LoVo (cell line): ENCODE data around the gene ABCA6.
"Not testable (repeated sequence)": the region's sequence is repeated elsewhere in the genome, so short reads cannot be mapped to it uniquely, and the experiment has no call there.

Source experiments
- DNase-seq: peaks from one replicate; pipeline ENCODE4 v3.0.0-alpha.2; 2016; ENCODE audit warnings: low spot score

The ABCA6 gene

GRCh38 chr17:69071233-69071586 is 70.5 kb downstream of the ABCA6 start:
- not testable (repeated sequence) for DNase-seq

- not testable (repeated sequence) for DNase-seq
These were observed 71.1 kb downstream of the ABCA6 start for GRCh38 chr17:69070378-69071232.

GRCh38 chr17:69069226-69069750 is 72.4 kb downstream of the ABCA6 start:
- no peak for DNase-seq

- no peak for DNase-seq
These were observed 74.2 kb downstream of the ABCA6 start for GRCh38 chr17:69067274-69068047.

GRCh38 chr17:69066482-69066881 is 75.2 kb downstream of the ABCA6 start:
- no peak for DNase-seq

GRCh38 chr17:69065113-69065512 is 76.6 kb downstream of the ABCA6 start:
- no peak for DNase-seq

- no peak for DNase-seq
These were observed 77.2 kb downstream of the ABCA6 start for GRCh38 chr17:69064476-69064875.

- no peak for DNase-seq
These were observed 77.7 kb downstream of the ABCA6 start for GRCh38 chr17:69064001-69064400.

- no peak for DNase-seq
These were observed 78.7 kb downstream of the ABCA6 start for GRCh38 chr17:69062860-69063581.

GRCh38 chr17:69061721-69062556 is 79.8 kb downstream of the ABCA6 start:
- DNase-seq, result no peak

GRCh38 chr17:69060822-69061221 is 80.9 kb downstream of the ABCA6 start, which contains the start of gene ABCA9:
Gene ABCA9, minus strand, starts transcription at chr17:69060927. Its CDS starts 9,801 bp downstream, at chr17:69051126.
- no peak for DNase-seq

GRCh38 chr17:69059458-69060175 is 82.1 kb downstream of the ABCA6 start:
- no peak for DNase-seq

- no peak for DNase-seq
These were observed 83.5 kb downstream of the ABCA6 start for GRCh38 chr17:69058165-69058564.

GRCh38 chr17:69057280-69057679 is 84.4 kb downstream of the ABCA6 start:
- DNase-seq, result no peak

GRCh38 chr17:69056179-69056823 is 85.4 kb downstream of the ABCA6 start:
- DNase-seq, result no peak

- DNase-seq, result no peak
These were observed 86.4 kb downstream of the ABCA6 start for GRCh38 chr17:69055334-69055733.

- no peak for DNase-seq
These were observed 90.5 kb downstream of the ABCA6 start for GRCh38 chr17:69050999-69051775.

- DNase-seq, result no peak
These were observed 93.1 kb downstream of the ABCA6 start for GRCh38 chr17:69048634-69049033.
